Breast epithelium (tissue), 3 donors: ENCODE data around the gene MCU.

Experiments used
- POLR2AphosphoS5 ChIP-seq, 3 donors: sonication (generic); formaldehyde crosslinking; IDR thresholded peaks; one replicate each; pipeline ENCODE4 v1.6.1; 2017; ENCODE audit warnings: antibody characterized with exemption in 3 of 3
- TF ChIP-seq, protein P1 (sequence below), 3 donors: fragments of 450-650 bp; IDR thresholded peaks; one replicate each; pipeline ENCODE4 v1.5.1; 2016 to 2017; ENCODE audit warnings: antibody characterized with exemption in 3 of 3, mild to moderate bottlenecking in 3 of 3, moderate library complexity in 3 of 3

DNA sequence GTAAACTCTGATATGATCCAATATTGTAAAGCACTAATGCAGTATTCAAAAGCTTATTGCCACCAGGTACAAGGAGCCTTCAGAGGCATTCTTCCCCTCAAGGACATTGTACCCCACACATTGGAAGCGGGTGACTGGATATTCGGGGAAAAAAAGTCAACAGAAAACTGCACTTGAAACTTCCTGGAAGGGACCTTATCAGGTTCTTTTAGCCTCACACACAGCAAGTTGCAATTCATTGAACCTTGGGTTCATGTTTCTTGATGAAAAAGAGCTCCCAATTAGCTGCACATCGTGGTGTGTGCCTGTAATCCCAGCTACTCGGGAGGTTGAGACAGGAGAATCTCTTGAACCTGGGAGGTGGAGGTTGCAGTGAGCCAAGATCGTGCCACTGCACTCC lies 49.6 kb upstream of the MCU start:
- TF ChIP-seq POLR2AphosphoS5 (IDR thresholded peaks at IDR 0.05): no peak
- TF ChIP-seq, protein P1, sequence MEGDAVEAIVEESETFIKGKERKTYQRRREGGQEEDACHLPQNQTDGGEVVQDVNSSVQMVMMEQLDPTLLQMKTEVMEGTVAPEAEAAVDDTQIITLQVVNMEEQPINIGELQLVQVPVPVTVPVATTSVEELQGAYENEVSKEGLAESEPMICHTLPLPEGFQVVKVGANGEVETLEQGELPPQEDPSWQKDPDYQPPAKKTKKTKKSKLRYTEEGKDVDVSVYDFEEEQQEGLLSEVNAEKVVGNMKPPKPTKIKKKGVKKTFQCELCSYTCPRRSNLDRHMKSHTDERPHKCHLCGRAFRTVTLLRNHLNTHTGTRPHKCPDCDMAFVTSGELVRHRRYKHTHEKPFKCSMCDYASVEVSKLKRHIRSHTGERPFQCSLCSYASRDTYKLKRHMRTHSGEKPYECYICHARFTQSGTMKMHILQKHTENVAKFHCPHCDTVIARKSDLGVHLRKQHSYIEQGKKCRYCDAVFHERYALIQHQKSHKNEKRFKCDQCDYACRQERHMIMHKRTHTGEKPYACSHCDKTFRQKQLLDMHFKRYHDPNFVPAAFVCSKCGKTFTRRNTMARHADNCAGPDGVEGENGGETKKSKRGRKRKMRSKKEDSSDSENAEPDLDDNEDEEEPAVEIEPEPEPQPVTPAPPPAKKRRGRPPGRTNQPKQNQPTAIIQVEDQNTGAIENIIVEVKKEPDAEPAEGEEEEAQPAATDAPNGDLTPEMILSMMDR (IDR thresholded peaks at IDR 0.05): no peak
